COLO668 (cell line): ENCODE data around the gene AMFR.
"Not testable (repeated sequence)": the region's sequence is repeated elsewhere in the genome, so short reads cannot be mapped to it uniquely, and the experiment has no call there.

Source experiments
- DNase-seq: peaks from one replicate; lab custom pipeline; 2025; ENCODE audit not compliant: unreplicated experiment; lab: John Stamatoyannopoulos, UW

The AMFR gene

GRCh38 chr16:56389554-56389953 lies 35.8 kb downstream of the AMFR start:
- no peak for DNase-seq

DNA sequence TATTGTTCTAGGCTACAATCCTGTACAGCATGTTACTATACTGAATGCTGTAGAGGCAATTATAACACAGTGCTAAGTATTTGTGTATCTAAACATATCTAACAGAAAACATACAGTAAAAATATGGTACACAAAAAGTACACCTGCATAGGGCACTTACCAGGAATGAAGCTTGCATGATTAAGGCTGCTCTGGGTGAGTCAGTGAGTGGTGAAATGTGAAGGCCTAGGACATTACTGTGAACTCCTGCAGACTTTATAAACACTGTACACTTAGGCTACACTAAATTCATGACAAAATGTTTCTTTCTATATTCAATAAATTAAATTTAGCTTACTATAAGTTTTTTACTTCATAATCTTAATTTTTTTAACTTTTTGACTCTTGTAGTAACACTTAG lies 37.1 kb downstream of the AMFR start:
- no peak for DNase-seq

GRCh38 chr16:56387396-56387795 lies 37.9 kb downstream of the AMFR start:
- no peak for DNase-seq

- DNase-seq, result no peak
Observed at GRCh38 chr16:56384074-56384721, 41.1 kb downstream of the AMFR start.

DNA sequence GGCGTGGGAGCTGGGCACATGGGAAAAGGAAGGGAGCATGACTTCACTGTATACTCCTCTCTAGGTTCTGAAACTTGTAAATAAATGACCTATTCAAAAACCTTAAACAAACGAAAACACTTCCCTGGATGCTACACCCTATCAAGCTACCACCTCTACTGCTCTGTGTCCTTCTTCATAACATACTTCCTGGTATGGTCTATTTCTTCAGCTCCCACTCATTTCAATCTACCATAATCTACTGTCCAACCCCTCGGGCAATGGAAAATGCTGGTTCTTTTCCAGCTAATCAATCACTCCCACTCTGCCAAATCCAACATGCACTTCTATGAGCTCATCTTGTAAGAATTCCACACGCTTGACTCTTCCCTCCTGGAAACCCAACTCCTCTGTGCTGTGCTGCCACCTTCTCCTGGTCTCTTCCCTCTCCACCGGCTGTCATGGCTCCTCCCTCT lies 42.4 kb downstream of the AMFR start:
- no peak for DNase-seq

DNA sequence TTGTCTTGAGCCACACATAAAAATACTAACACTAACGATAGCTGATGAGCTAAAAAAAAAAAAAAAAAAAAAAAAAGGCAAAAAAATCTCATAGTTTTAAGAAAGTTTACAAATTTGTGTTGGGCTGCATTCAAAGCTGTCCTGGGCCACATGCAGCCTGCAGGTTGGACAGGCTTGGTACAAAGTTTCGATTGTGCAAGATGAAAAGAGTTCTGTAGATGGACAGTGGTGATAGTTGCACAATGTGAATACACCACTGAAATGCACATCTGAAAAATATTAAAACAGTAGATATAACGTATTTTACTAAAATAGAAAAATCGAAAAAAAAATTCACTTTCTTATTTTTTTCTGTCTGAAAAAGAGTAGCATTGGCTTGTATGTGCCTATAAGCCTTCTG lies 42.9 kb downstream of the AMFR start:
- no peak for DNase-seq

DNA sequence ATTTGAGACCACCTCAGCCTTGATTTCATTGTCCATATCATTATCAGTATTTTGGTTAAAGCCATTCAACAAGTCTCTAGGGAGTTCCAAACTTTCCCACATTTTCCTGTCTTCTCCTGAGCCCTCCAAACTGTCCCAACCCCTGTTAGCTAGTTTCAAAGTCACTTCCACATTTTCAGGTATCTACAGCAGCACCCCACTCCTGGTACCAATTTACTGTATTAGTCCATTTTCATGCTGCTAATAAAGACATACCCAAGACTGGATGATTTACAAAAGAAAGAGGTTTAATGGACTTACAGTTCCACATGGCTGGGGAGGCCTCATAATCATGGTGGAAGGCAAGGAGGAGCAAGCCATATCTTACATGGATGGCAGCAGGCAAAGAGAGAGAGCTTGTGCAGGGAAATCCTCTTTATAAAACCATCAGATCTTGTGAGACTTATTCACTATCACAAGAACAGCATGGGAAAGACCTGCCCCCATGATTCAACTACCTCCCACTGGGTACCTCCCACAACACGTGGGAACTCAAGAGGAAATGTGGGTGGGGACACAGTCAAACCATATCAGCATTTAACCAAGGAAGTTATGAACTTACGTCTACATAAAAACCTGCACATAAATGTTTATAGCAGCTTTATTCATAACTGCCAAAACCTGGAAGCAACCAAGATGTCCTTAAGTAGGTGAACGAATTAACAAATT lies 44.4 kb downstream of the AMFR start:
- not testable (repeated sequence) for DNase-seq

- not testable (repeated sequence) for DNase-seq
Observed at GRCh38 chr16:56379044-56379443, 46.3 kb downstream of the AMFR start.

GRCh38 chr16:56375792-56376191 lies 49.6 kb downstream of the AMFR start:
- not testable (repeated sequence) for DNase-seq

DNA sequence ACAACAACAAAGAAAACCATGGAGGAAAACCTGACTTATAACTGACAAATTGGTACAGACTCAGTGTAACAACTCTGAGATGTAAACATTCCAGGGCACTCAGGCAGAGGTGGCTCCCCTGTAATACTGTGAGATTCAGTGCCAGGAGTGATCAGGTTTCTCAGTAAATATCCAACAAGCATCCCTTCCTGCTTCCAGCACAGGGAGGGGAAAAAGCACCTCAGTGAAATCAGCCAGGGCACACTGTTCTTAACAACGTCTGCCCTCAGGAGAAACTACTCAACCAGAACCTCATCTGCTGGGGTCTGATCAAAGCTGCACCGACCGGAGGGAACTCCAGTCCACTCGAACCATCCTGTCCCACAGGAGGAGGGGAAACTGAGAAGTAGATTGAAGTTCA lies 52.3 kb downstream of the AMFR start:
- no peak for DNase-seq

DNA sequence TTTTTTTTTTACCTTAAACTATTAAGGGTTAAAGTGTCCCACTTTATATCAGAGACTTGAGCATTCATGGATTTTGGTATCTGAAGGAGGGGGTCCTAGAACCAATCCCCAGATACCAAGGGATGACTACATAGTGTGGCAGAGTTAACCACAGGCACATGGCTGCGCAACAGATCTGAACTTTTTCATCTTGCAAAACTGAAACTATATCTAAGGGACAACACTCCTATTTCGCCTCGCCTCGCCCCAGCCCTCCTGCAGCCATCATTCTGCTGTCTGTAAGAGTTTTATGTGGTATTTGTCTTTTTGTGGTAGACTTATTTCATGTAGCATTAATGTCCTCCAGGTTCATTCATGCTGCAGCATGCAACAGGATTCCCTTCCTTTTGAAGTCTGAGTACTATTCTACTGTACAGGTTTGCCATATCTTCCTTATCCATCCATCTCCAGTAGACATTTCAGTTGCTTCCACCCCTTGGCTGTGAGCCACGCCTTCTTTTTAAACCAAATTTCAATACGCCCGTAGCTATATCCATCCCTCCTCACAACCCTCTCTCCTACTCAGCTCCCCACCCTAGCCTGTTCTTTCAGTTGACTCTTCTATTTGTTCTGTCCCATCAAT lies 53.2 kb downstream of the AMFR start:
- DNase-seq, result no peak

DNA sequence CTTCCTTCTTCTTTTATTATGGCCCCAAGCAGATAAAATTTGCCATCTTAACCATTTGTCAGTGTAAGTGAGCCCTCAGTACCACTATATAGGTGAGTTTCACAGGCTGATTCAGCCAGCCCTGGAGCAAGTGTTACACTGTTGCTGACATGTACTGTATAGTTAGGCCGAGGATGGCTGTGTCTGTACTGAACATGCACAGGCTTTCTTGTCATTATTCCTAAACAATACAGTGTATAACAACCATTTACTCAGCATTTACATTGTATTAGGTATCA lies 53.7 kb downstream of the AMFR start:
- no peak for DNase-seq

GRCh38 chr16:56370875-56371659 lies 54.3 kb downstream of the AMFR start:
- no peak for DNase-seq

DNA sequence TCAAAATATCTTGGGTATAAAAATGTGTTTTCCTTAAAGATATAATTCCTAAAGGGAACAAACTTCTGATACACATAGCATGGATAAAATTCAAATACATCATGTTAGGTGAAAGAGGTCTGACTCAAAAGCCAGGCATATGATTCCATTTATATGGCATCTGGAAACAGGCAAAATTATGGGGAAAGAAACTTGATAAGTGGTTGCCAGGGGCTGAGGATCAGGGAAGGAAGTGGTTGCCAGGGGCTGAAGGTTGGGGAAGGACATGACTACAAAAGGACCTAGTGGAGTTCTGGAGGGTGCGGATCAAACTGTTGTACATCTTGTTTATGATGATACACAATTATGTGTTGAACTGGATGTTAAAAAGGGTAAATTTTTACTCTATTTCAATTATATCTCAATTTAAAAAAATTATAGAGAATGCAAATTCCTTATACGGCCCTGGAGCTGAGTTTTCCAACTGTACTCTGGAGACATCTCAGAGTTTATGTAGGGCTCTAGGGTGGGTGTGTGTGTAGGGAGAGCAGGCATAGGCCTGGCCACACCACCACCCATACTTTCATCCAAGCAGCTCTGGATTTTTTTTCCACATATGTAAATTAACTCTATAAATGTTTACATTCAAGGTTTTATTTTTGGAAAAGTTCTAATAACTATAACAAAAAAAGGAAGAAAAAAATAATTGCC lies 55.0 kb downstream of the AMFR start:
- DNase-seq, result no peak

DNA sequence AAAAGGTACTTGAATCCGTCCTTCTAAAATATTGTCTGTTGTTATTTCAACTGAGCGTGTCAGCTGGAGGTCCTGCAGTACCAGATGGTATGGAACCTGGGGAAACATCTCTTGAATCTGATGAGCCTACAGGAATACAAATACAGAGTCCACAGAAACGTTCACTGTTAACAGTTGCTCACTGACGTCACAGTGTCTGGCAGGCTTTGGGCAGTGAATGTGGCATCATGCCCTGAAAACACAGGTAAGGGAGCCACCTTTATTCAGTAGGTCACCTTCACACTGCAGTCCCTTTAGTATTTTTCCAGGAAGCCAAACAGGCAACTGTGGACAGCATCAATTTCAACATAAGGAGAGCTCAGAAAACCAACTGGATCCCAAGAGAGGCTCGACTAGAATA lies 56.1 kb downstream of the AMFR start:
- DNase-seq, result no peak

DNA sequence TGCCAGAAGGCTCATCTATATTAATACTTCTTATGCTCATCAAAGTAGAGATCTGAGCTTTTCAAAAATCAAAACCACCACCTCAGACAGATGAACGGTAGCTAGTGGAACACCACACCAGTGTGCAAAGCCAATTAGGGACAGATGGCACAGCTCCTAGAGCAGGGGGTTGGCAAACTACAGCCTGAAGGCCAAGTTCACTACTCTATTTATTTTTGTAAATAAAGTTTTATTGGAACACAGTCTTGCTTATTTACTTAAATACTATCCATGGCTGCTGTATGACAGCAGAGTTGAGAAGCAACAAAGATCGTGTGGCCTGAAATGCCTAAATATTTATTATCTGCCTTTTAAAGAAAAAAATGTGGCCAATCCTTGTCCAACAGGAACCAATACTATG lies 56.8 kb downstream of the AMFR start:
- no peak for DNase-seq

- no peak for DNase-seq
Observed at GRCh38 chr16:56367764-56368163, 57.6 kb downstream of the AMFR start.

DNA sequence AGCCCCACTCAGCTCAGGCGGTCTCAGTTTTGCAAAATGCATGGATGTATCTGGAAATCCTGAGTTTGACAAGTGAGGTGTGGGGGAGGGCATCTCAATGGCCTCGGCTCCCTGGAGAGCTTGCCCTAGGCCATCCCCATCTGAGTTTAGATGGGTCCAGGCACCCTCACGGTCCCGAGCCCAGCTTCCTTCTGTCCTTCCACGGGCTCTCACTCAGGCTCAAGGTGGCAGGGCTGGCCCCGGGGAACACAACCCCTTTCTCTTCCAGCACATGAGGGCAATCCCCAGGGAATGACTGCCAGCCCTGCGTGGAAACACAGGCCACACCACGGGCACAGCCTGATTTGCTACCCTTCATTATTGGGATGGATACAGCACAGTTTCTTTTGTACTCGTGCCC lies 58.4 kb downstream of the AMFR start:
- no peak for DNase-seq

DNA sequence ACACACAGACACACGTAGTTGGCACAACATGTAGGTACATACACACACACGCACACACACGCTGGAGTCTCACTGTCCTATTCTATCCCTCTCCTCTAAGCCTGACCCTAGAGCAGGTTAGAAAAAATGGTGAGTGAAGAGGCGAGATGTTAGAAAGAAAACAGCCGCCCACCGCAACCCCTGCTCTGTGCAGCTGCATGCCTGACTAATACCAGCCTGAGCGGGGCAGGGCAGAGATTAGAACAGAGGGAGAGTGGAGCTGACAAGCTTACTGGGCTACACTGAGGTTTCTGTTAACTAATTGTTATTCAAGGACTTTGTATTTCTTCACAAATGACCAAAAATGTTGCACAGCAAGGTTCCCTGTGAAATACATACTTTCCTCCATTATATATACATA lies 59.8 kb downstream of the AMFR start:
- no peak for DNase-seq

DNA sequence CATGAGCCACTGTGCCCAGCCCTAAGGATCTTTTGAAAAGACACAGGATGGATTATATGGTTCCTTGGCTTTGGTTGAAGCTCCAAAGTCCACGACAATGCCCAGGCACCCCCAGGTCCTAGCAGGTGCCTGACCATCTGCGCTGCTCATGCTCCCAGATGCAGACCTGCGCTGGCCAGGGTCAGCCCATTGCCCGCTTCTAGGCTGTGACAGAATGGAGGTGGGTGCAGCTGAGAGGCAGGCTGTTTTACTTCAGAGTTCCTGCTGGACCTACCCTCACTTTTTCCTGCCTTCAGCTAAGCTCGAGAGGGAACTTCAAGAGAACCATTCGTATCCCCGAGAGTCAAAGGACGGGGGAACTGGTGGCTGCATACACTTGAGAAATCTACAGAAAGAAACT lies 60.5 kb downstream of the AMFR start:
- no peak for DNase-seq
